Activated CD4-positive, alpha-beta memory T cell treated with anti-CD3 and anti-CD28 coated beads, Interleukin-2, amount 10 ng/mL, durations not matched to agents 7 days and 5 days (primary cell): ENCODE measurements around the gene HES1. TPM values are rescaled to one million over a fixed set of nuclear protein-coding genes. Genes with fewer than 3 reads are reported as not detected.

Experiments used
- CTCF ChIA-PET: fragments of 350-600 bp; sonication (Branson Sonifier 250); formaldehyde crosslinking; loops from one replicate; lab custom pipeline; 2021; ENCODE audit warnings: antibody characterized with exemption, inconsistent platforms; lab: Charles Lee
- POLR2A ChIA-PET: fragments of 350-600 bp; sonication (Branson Sonifier 250); formaldehyde crosslinking; loops from one replicate; lab custom pipeline; 2021; ENCODE audit warnings: antibody characterized with exemption; lab: Charles Lee
- DNase-seq: peaks from one replicate; pipeline ENCODE4 v3.0.0-alpha.2; 2020
- H3K27ac Mint-ChIP-seq: one replicate; pipeline ENCODE4 v1.8.0; 2021; ENCODE audit warnings: mild to moderate bottlenecking, mixed read lengths
- H3K27me3 Mint-ChIP-seq: one replicate; pipeline ENCODE4 v1.8.0; 2021; ENCODE audit warnings: mixed read lengths
- H3K36me3 Mint-ChIP-seq: one replicate; pipeline ENCODE4 v1.8.0; 2021; ENCODE audit warnings: low read depth, mixed read lengths
- H3K4me1 Mint-ChIP-seq: one replicate; pipeline ENCODE4 v1.8.0; 2021; ENCODE audit warnings: mixed read lengths
- H3K4me3 Mint-ChIP-seq: one replicate; pipeline ENCODE4 v1.8.0; 2021; ENCODE audit warnings: mild to moderate bottlenecking, mixed read lengths
- H3K9me3 Mint-ChIP-seq: one replicate; pipeline ENCODE4 v1.8.0; 2021; ENCODE audit warnings: mixed read lengths
- total RNA-seq, 2 experiments: library from RNA; stranded (reverse); gene quantifications; one replicate each; pipeline ENCODE4 v1.2.3, GENCODE V29; 2021

The HES1 gene
- total RNA-seq, 2 experiments from 2014 or later, result 11.2 to 11.3 TPM

GRCh38 chr3:194134231-194134756, 1.7 kb upstream of the HES1 start:
- peak; percentile 52 for DNase-seq
- H3K36me3 Mint-ChIP-seq, result peaks cover 31% of the 10 kb centered on the region
- CTCF ChIA-PET, result interaction anchor here (1.2 to 10.2 kb wide), 4 partner anchors 32 to 183 kb away, joined by 4 to 92 read pairs (median 14); no protein-coding TSS in a partner anchor
- POLR2A ChIA-PET, result interaction anchor here (1.1 to 8.7 kb wide), 4 partner anchors 50 to 182 kb away, joined by 3 to 85 read pairs (median 11); no protein-coding TSS in a partner anchor
- peaks cover 73% of the 10 kb centered on the region for H3K4me1 Mint-ChIP-seq
- no peak overlapping the region for H3K4me3 Mint-ChIP-seq
- H3K27me3 Mint-ChIP-seq, result peaks cover 69% of the 10 kb centered on the region
- no peaks in the 10 kb centered on the region for H3K9me3 Mint-ChIP-seq
- H3K27ac Mint-ChIP-seq, result no peak overlapping the region

- peak overlapping the region; percentile 78 for H3K27ac Mint-ChIP-seq
- ChIA-PET CTCF (interaction anchor here (1.2 to 10.2 kb wide), 4 partner anchors 31 to 182 kb away, joined by 4 to 92 read pairs (median 14); no protein-coding TSS in a partner anchor), POLR2A (interaction anchor here (1.1 to 8.7 kb wide), 4 partner anchors 51 to 181 kb away, joined by 3 to 85 read pairs (median 11); no protein-coding TSS in a partner anchor)
- H3K9me3 Mint-ChIP-seq, result no peaks in the 10 kb centered on the region
- peaks cover 77% of the 10 kb centered on the region for H3K4me1 Mint-ChIP-seq
- H3K4me3 Mint-ChIP-seq, result peak overlapping the region; percentile 82
- peaks cover 73% of the 10 kb centered on the region for H3K27me3 Mint-ChIP-seq
- H3K36me3 Mint-ChIP-seq, result peaks cover 34% of the 10 kb centered on the region
- peak; percentile 89 for DNase-seq
Measured at GRCh38 chr3:194134757-194135515, 1.0 kb upstream of the HES1 start.

DNA sequence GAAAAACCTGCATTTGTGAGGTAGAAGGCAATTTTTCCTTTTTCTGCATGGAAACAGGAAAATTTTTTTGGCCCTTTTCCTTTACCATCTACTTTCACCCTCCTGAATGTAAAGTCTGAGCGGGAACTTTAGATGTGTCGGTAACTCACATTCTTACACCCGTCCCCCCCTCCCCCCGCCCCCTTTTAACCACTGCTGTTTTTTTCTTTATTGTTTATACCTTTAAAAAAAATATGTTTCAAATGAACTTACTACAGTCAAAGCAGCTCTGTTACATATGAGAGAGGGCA, 487 bp upstream of the HES1 start:
- Mint-ChIP-seq H3K36me3 (peaks cover 36% of the 10 kb centered on the region), H3K27ac (peak overlapping the region; percentile 40), H3K4me3 (peak overlapping the region; percentile 84), H3K9me3 (no peaks in the 10 kb centered on the region), H3K4me1 (peaks cover 78% of the 10 kb centered on the region), H3K27me3 (peaks cover 75% of the 10 kb centered on the region)
- DNase-seq, result no peak
- CTCF ChIA-PET, result interaction anchor here (1.2 to 10.2 kb wide), 5 partner anchors 31 to 355 kb away, joined by 4 to 92 read pairs (median 10); no protein-coding TSS in a partner anchor
- POLR2A ChIA-PET, result interaction anchor here (1.2 to 8.7 kb wide), 4 partner anchors 11 to 180 kb away, joined by 3 to 85 read pairs (median 11); no protein-coding TSS in a partner anchor

GRCh38 chr3:194136519-194137007, 615 bp downstream of the HES1 start:
- H3K4me1 Mint-ChIP-seq, result peaks cover 72% of the 10 kb centered on the region
- H3K27ac Mint-ChIP-seq, result peak overlapping the region; percentile 48
- CTCF ChIA-PET, result interaction anchor here (0.9 to 10.2 kb wide), 9 partner anchors 165 to 471 kb away, joined by 3 to 92 read pairs (median 3); no protein-coding TSS in a partner anchor
- POLR2A ChIA-PET, result interaction anchor here (1.5 to 8.7 kb wide), 3 partner anchors 12 to 179 kb away, joined by 3 to 85 read pairs (median 19); no protein-coding TSS in a partner anchor
- H3K36me3 Mint-ChIP-seq, result peaks cover 36% of the 10 kb centered on the region
- no peaks in the 10 kb centered on the region for H3K9me3 Mint-ChIP-seq
- H3K4me3 Mint-ChIP-seq, result peak overlapping the region; percentile 84
- no peak for DNase-seq
- peaks cover 66% of the 10 kb centered on the region for H3K27me3 Mint-ChIP-seq

- ChIA-PET POLR2A (interaction anchor here (1.5 to 8.7 kb wide), 3 partner anchors 13 to 179 kb away, joined by 3 to 85 read pairs (median 19); no protein-coding TSS in a partner anchor), CTCF (interaction anchor here (0.9 to 10.2 kb wide), 7 partner anchors 165 to 356 kb away, joined by 3 to 92 read pairs (median 3); no protein-coding TSS in a partner anchor)
- H3K4me3 Mint-ChIP-seq, result peak overlapping the region; percentile 84
- peak overlapping the region; percentile 19 for H3K27ac Mint-ChIP-seq
- peaks cover 62% of the 10 kb centered on the region for H3K27me3 Mint-ChIP-seq
- peak; percentile 55 for DNase-seq
- no peaks in the 10 kb centered on the region for H3K9me3 Mint-ChIP-seq
- H3K4me1 Mint-ChIP-seq, result peaks cover 71% of the 10 kb centered on the region
- H3K36me3 Mint-ChIP-seq, result peaks cover 39% of the 10 kb centered on the region
Measured at GRCh38 chr3:194137008-194137505, 1.1 kb downstream of the HES1 start.

GRCh38 chr3:194137506-194138474, 1.8 kb downstream of the HES1 start:
- Mint-ChIP-seq H3K4me1 (peaks cover 72% of the 10 kb centered on the region), H3K9me3 (no peaks in the 10 kb centered on the region), H3K27ac (peak overlapping the region; percentile 19), H3K4me3 (peak overlapping the region; percentile 84), H3K27me3 (peaks cover 55% of the 10 kb centered on the region), H3K36me3 (peaks cover 37% of the 10 kb centered on the region)
- DNase-seq, result peak; percentile 61
- CTCF ChIA-PET, result interaction anchor here (0.6 to 10.2 kb wide), 10 partner anchors 166 to 357 kb away, joined by 3 to 92 read pairs (median 4); no protein-coding TSS in a partner anchor
- POLR2A ChIA-PET, result interaction anchor here (0.9 to 8.7 kb wide), 4 partner anchors 67 to 357 kb away, joined by 3 to 85 read pairs (median 12); no protein-coding TSS in a partner anchor

DNA sequence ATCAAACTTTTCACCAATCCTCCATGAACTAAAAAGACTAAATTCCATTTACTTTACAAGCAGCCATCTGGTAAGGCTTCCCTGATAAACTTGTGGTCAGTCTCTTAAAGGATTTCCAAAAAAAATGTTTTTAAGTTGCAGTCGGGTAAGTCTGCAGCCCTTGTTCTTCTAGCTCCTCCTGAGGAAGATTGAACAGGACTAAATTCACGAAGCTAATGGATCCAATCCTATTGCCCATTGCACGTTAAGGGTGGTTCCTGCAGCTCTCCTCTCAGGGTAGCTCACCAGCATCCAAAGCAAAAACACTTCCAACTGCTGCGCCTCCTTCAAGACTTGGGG, 2.8 kb downstream of the HES1 start:
- no peak for DNase-seq
- ChIA-PET CTCF (interaction anchor here (0.6 to 10.2 kb wide), 7 partner anchors 169 to 358 kb away, joined by 3 to 92 read pairs (median 4); no protein-coding TSS in a partner anchor), POLR2A (interaction anchor here (0.9 to 8.7 kb wide), 4 partner anchors 68 to 358 kb away, joined by 3 to 85 read pairs (median 4); no protein-coding TSS in a partner anchor)
- H3K27me3 Mint-ChIP-seq, result peaks cover 48% of the 10 kb centered on the region
- H3K9me3 Mint-ChIP-seq, result no peaks in the 10 kb centered on the region
- H3K4me1 Mint-ChIP-seq, result peaks cover 63% of the 10 kb centered on the region
- peak overlapping the region; percentile 69 for H3K4me3 Mint-ChIP-seq
- peaks cover 29% of the 10 kb centered on the region for H3K36me3 Mint-ChIP-seq
- no peak overlapping the region for H3K27ac Mint-ChIP-seq

DNA sequence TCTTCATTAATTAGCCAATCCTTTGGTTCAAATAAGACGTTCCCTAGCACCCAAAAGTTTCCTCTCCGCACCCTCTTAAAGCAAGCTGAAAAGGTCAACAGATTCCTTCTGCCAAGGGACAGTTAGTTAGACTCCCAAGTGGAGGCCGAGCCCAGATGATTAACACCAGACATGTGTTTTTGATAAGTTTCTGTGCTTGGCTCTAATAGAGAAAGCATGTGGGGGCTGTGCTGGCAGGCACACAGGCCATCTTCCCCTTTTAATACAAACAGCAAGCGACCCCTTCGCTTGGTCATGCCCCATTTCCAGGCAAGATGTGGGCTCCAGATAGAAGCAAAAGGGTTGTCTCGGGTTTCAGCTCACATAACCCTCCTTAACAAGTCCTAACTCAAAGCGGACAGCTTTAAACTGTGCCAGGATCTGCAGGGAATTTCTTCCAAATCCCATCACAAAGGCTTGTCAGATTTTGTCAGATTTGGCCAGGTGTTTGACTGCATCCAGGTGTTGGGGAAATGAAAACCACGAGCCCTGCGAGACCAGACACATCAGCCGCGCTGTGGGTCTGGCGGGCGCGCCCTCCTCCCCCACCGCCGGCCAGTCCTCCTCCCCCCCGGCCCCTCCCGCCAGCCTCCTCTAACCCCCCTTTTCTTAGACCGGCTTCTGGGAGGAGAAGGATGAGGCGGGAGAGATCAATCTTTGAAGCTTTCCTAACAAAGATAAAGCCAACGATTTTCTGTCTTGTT, 3.3 kb downstream of the HES1 start:
- Mint-ChIP-seq H3K9me3 (no peaks in the 10 kb centered on the region), H3K27me3 (peaks cover 51% of the 10 kb centered on the region), H3K4me1 (peaks cover 62% of the 10 kb centered on the region), H3K27ac (no peak overlapping the region), H3K36me3 (peaks cover 28% of the 10 kb centered on the region), H3K4me3 (peak overlapping the region; percentile 30)
- ChIA-PET POLR2A (interaction anchor here (1.3 to 8.7 kb wide), 4 partner anchors 9 to 177 kb away, joined by 3 to 85 read pairs (median 14); no protein-coding TSS in a partner anchor), CTCF (interaction anchor here (0.6 to 10.2 kb wide), 6 partner anchors 137 to 257 kb away, joined by 3 to 92 read pairs (median 4); no protein-coding TSS in a partner anchor)
- no peak for DNase-seq

- Mint-ChIP-seq H3K27ac (no peak overlapping the region), H3K4me3 (peak overlapping the region; percentile 30), H3K9me3 (no peaks in the 10 kb centered on the region), H3K4me1 (peaks cover 61% of the 10 kb centered on the region), H3K27me3 (peaks cover 54% of the 10 kb centered on the region), H3K36me3 (peaks cover 27% of the 10 kb centered on the region)
- ChIA-PET CTCF (interaction anchor here (0.6 to 10.2 kb wide), 2 partner anchors 136 to 175 kb away, joined by 4 to 92 read pairs; no protein-coding TSS in a partner anchor), POLR2A (interaction anchor here (0.7 to 8.7 kb wide), 5 partner anchors 7 to 176 kb away, joined by 3 to 85 read pairs (median 3); no protein-coding TSS in a partner anchor)
- no peak for DNase-seq
Measured at GRCh38 chr3:194139814-194140391, 4.0 kb downstream of the HES1 start.

DNA sequence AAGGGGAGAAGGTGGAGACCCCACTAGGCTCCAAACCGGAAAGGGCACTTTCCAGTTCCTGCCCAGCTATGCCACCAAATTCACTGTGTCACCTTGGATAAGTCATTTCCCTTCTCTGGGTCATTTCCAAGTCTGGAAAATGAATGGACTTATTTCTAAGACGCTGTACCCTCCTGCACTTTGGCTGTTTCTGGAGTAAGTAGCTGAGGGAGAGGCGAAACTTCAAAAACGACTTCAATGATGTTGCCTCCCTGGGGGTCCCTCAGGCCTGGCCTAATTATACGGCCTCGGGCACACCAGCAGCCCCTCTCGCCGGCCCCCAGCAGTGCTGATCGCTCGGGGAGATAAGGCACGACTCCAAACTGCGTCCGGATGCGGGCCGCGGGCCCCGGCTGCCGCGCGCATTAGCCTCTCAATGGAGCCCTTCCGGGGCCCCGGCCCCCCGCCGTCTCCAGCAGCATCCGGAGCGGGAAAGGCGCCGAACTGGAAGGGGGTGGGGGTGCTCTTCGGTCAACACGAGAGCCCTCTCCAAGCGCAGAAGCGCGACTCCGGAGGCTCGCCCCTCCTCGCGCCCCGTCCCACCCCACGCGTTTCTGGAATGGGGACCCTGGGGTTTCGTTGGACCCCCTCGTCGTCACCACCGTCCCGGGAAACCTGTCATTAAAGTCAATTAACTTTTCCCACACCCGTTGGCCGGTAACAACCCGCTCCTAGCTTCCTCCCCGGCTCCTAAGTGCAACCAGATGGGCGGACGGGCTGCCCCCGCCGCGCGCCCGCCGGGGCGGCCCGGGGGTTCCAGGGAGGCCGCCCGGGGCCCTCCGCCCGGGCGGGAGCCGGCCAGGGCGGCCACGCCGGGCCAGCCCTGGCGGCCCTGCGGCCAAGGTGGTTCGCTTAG, 4.8 kb downstream of the HES1 start:
- CTCF ChIA-PET, result interaction anchor here (0.9 to 10.2 kb wide), 5 partner anchors 12 to 183 kb away, joined by 3 to 92 read pairs (median 4); no protein-coding TSS in a partner anchor
- peaks cover 26% of the 10 kb centered on the region for H3K36me3 Mint-ChIP-seq
- POLR2A ChIA-PET, result interaction anchor here (0.7 to 8.7 kb wide), 8 partner anchors 7 to 167 kb away, joined by 3 to 85 read pairs (median 4); no protein-coding TSS in a partner anchor
- H3K9me3 Mint-ChIP-seq, result no peaks in the 10 kb centered on the region
- H3K4me3 Mint-ChIP-seq, result peak overlapping the region; percentile 41
- H3K4me1 Mint-ChIP-seq, result peaks cover 55% of the 10 kb centered on the region
- no peak overlapping the region for H3K27ac Mint-ChIP-seq
- peak; percentile 54 for DNase-seq
- peaks cover 59% of the 10 kb centered on the region for H3K27me3 Mint-ChIP-seq
